ENCODE measurements around the gene EIF3M. TPM values are rescaled to one million over a fixed set of nuclear protein-coding genes. Genes with fewer than 3 reads are reported as not detected.
A peak's percentile ranks its signal among the peaks of the same experiment; 100 is the strongest.

EIF3M gene
- total RNA-seq, 4 donors from 2014 or later: 319 to 534 (median 455) TPM

GRCh38 chr11:32562839-32563599 lies 20.6 kb upstream of the EIF3M start:
- TF ChIP-seq CTCF (IDR thresholded peaks at IDR 0.05): no peak
- ATAC-seq (ENCODE audit: low FRiP score) (peak; percentile 87), DNase-seq (ENCODE audit: low spot score) (no peak)

- ATAC-seq (ENCODE audit: low FRiP score) (no peak), DNase-seq (ENCODE audit: low spot score) (no peak)
- no peak for TF ChIP-seq CTCF (IDR thresholded peaks at IDR 0.05)
These were observed 20.1 kb upstream of the EIF3M start for GRCh38 chr11:32563600-32563959.

GRCh38 chr11:32566517-32566916 lies 17.1 kb upstream of the EIF3M start:
- DNase-seq (ENCODE audit: low spot score): no peak
- TF ChIP-seq CTCF (IDR thresholded peaks at IDR 0.05): no peak
- no peak for ATAC-seq (ENCODE audit: low FRiP score)

GRCh38 chr11:32567154-32567553 lies 16.5 kb upstream of the EIF3M start:
- DNase-seq (ENCODE audit: low spot score): no peak
- TF ChIP-seq CTCF (IDR thresholded peaks at IDR 0.05): no peak
- no peak for ATAC-seq (ENCODE audit: low FRiP score)

GRCh38 chr11:32569313-32569881 lies 14.2 kb upstream of the EIF3M start:
- ATAC-seq (ENCODE audit: low FRiP score): peak; percentile 85
- TF ChIP-seq CTCF (IDR thresholded peaks at IDR 0.05): no peak

GRCh38 chr11:32571039-32571438 lies 12.6 kb upstream of the EIF3M start:
- no peak for DNase-seq (ENCODE audit: low spot score)
- TF ChIP-seq CTCF (IDR thresholded peaks at IDR 0.05): no peak
- no peak for ATAC-seq (ENCODE audit: low FRiP score)

More at GRCh38 chr11:32569313-32569881, 14.2 kb upstream of the EIF3M start:
- no peak for DNase-seq (ENCODE audit: low spot score)

GRCh38 chr11:32573228-32573627 lies 10.4 kb upstream of the EIF3M start:
- no peak for TF ChIP-seq CTCF (IDR thresholded peaks at IDR 0.05)
- ATAC-seq (ENCODE audit: low FRiP score) (no peak), DNase-seq (ENCODE audit: low spot score) (no peak)

Data from omental fat pad (tissue), 4 donors.